HG03060 (cell line): ENCODE data around the gene LSM4.
"Not testable (repeated sequence)": the region's sequence is repeated elsewhere in the genome, so short reads cannot be mapped to it uniquely, and the experiment has no call there.

Source experiments
- ATAC-seq: cut with Tn5 transposase; IDR thresholded peaks from one replicate; pipeline ENCODE4 v1.9.1; 2021; ENCODE audit warnings: low read depth, moderate number of reproducible peaks; ENCODE audit not compliant: unreplicated experiment

LSM4 gene

DNA sequence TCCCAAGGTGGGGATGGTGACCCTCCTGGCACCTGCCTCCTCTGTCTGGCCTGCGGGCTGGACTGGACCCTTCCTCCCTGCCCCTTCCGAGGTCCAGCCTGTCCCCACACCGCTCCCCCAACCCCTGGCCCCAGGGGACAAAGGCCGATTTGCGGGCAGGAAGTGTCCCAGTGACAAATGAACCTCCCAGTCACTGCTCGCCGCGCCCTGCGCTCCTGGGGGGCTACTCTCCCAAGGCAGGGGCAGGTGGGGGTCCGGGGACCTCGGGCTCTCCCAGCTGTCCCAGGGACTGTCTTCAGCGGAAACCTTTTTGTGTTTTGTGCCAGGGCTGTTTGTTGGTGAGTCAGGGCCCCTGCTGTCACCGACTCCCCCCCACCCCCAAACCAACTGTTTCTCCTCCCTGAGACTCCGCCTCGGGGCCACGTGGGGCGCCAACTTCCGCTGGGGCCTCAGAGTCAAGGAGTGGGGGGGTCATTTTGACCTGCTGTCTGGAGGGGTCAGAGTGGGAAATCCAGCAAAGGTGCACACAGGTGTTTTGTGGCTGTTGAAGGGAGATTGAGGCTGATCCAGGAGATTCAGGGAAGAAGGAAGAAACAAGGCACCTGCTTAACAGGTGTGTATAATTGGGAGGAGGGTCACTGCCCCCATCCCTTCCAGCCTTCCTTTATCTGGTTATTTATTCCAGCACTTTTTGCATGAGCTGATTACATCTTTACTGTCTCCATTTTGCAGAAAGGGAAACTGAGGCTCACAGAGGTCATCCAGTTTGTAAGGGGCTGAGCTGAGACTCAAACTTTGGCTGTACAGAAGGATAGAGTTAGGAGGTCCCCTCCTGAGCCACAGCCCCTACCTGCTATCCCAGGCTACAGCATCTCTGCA, 18.4 kb upstream of the LSM4 start:
- ATAC-seq, result no peak

DNA sequence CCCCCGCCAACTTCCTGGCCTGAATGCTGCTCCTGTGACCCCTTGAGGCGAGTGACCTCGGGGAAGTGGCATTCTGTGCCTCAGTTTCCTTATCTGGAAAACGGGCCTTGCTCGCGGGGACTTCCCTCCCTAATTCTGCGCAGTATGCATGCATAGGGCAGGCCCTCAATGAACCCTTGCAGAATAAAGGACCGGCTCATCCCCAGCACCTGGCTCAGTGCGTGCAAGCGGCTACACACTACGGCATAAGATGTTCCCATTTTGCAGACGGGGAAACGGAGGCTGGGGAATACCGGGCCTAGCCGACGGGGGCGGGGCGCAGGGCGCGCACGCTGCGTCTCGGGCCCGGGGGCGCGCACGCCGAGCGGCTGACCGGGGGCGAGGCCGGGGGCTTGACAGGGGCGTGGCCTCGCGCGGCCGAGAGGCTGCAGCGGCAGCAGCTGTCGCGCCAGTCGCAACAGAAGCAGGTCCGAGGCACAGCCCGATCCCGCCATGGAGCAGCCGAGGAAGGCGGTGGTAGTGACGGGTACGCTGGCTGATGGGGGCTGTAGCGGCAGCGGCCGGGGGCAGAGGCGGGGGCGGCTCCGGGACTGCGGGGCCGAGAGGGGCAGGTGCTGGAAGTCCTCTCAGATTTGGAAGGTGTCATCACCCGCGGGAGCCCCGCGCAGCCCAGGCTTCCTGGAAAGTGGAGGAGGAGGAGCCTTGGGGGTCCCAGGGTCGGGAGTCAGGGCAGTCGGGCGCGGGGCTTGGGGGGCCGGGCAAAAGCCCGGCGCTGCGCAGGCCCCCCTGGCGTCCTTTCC, 17.5 kb upstream of the LSM4 start, which contains the start of gene PGPEP1:
PGPEP1 (plus strand) TSS at position 409 of the 800 bp plus-strand sequence; CDS start at position 493, 84 bp downstream.
- no peak for ATAC-seq

DNA sequence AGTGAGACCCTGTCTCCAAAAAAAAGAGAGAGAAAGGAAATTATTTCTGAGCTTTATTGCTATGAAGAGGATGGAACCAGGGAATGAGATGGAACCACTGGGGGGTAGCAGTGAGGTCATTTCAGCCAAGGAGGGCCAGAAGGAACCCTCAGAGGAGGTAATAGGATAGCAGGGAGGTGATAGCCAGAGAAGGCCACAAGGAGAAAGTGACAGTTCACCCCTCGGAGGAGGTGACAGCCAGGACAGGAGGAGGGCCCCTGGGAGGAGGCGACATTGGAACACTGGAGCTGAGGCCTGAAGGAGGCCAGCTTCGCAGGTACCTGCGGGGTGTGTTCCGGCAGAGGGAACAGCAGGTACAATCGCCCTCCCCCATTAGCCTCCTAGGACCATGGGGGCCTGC, 16.8 kb upstream of the LSM4 start:
- ATAC-seq, result no peak

DNA sequence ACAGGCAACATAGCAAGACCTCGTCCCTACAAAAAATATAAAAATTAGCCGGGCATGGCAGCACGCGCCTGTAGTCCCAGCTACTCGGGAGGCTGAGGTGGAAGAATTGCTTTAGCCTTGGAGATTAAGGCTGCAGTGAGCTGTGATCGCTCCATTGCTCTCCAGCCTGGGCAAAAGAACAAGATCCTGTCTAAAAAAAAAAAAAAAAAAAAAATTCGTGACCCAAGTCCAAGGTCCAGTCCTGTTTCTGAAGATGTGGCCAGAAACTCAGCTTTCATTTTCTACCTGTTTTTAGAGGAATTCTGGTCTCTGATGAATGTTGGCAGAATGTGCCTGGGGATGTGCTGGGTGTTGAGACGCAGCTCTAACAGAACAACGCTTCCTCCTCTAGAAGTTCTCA, 15.7 kb upstream of the LSM4 start:
- ATAC-seq, result no peak

DNA sequence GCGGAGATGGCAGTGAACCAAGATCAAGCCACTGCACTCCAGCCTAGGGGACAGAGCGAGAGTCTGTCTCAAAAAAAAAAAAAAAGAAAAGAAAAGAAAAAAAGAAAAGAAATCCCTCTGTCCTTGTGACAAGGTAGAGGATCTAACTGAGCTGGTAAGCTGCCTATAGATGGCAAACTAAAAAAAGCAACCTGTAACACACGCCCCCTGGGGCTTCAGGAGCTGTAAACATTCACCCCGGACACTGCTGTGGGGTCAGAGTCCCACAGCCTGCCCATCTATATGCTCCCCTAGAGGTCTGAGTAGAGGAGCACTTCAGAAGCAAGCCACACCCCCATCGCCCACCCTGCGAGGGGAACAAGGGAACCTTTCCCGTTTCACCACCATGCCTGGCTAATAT, 13.2 kb upstream of the LSM4 start:
- no peak for ATAC-seq

DNA sequence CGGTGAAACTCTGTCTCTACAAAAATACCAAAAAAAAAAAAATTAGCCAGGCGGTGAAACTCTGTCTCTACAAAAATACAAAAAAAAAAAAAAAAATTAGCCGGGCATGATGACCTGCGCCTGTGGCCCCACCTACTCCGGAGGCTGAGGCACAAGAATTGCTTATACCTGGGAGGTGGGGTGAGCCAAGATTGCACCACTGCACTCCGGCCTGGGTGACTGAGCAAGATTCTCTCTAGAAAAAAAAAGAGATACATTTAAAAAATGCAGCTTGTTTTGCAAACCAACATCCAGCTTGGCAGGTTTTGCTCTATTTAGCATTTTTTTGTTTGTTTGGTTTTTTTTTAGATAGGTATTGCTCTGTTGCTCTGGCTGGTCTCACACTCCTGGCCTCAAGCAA, 10.8 kb upstream of the LSM4 start:
- no peak for ATAC-seq

DNA sequence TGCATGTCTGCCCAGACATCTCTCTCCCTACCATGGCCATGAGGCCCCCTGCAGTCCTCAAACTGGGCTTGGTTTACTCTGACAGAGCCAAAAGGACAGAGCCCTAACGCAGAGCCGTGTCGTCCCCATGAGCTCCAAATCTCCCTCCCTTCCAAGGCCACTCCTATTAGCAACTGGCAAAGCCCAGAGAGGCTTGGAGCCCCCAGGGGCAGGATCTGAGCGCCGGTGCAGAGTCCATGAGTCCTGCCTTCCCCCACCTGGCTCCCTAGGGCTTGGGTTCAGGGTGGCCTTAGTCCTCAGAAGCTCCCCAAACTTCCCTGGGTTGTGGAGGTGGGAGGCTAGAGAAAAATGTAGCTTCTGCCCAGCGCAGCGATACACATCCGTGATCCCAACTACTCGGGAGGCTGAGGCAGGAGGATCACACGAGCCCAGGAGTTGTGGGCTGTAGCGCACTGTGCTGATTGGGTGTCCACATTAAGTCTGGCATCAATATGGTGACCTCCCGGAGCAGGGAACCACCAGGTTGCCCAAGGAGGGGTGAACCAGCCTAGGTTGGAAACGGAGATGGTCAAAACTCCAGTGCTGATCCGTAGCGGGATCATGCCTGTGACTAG, 10.1 kb upstream of the LSM4 start:
- no peak for ATAC-seq

DNA sequence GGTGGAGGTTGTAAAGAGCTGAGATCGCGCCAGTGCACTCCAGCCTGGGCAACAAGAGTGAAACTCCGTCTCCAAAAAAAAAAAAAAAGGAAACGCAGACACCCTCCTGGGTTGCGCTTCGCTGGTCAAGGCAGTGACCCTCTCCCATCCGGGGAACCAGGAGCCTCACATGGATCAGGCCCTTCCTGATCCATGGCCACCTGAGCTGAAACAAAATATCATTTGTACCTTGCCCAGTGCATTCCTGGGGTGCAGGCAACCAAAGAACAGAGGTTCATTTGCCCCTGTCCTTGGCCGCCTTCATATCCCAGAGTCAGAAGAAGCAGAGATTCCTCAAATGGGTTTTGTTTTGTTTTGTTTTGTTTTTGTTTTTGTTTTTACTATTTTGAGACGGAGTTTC, 8.0 kb upstream of the LSM4 start:
- ATAC-seq, result no peak

DNA sequence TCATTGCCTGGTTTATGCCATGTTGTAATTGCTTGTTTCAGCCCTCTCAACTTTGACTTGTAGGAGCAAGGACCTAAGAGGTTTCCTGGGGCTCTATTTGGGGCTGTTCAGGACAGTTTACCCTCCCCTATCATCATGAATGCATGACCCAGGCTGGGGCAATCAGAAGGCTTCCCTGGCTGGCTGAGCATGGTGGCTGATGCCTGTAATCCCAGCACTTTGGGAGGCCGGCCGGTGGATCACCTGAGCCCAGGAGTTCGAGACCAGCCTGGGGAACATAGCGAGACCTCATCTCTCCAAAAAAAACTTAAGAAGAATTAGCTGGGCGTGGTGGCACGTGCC, 6.1 kb upstream of the LSM4 start:
- ATAC-seq, result no peak

DNA sequence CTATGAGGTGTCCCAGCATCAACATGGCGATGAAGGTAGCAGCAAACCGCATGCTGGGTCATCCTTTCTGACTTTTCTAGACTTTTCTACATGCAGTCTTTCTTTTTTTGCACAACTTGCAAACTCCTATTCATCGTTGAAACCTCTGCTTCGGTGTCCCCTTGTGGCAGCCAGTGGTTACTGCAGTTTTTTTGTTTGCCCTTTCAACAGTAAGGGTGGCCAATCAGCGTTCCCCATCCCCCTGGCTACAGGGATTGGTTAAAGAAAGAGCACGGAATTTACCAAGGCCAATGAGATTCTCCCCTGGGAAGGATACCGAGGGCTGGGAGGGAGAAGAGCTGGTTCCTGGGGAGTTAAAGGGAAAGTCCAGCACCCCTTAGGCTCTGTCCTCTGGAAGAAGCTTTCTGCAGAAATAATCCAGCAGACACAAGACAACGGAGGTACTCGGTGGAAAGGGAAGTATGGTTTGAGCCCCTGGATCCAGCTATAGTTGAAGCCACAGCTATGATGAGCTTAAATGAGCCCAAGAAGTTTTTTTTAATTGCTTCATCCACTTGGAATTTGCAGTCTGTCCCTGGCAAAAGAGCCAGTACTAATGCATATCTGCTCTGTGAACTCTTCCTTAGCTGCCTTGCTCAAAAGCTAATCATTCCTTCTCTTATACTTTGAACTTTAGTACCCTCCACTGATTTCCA, 5.6 kb upstream of the LSM4 start:
- peak; percentile 79 for ATAC-seq

DNA sequence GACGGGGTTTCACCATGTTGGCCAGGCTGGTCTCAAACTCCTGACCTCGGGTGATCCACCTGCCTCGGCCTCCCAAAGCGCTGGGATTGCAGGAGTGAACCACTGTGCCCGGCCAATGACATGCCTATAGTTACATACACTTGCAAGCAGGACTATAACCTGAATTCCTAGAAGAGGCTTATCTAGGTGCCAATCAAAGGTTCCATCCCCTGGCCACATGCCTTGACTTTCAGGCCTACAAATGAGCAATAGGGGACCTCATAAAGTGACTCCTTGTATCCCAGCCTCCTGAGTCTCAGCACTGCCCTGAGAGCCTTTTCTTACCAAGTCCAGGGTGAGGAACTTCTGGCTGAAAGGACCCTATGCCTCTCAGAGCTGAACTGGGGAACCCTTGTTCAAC, 3.9 kb upstream of the LSM4 start:
- ATAC-seq, result no peak

DNA sequence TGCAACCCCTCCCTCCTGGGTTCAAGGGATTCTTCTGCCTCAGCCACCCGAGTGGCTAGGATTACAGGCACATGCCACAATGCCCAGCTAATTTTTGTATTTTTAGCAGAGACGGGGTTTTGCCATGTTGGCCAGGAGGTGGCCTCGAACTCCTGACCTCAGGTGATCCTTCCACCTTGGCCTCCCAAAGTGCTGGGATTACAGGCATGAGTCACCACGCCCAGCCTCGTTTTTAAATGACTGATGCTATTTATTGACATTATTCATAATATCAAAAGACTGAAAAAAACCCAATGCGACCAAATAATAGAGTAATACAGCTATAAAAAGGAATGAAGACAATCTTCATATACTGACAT, 1.5 kb upstream of the LSM4 start:
- not testable (repeated sequence) for ATAC-seq

DNA sequence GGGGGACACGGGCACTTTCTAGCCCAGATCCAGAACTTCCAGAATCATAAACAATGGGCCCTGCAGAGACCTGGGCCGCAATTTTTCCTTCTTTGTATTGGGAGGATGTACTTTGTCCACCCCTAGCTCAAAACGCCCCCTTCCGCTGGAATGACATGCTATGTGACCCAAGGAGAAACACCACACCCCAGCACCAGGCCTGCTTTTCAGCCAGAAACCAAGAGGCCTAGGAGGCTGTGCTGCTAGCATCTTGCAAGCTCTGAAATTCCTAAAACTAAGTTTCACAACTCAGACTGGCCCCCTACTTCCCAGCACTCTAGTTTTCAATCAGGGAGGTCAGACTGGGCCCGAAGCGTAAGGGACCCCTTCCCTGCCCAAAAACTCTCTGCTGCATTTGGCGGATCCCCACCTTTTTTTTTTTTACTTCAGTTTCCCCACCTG, 538 bp downstream of the LSM4 start:
- no peak for ATAC-seq

DNA sequence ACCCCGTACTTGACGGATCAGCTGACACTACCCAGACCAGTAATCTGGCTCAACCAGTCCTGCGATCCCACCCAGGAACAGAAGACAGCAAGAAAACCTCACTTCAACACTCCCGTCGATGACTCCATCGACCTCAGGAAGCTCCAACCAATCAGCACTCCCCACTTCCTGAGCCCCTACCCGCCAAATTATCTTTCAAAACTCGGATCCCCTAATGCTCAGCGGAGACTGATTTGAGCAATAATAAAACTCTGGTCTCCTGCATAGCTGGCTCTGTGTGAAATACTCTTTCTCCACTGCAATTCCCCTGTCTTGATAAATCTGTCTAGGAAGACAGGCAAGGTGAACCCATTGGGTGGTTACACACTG, 1.2 kb downstream of the LSM4 start:
- ATAC-seq, result no peak

DNA sequence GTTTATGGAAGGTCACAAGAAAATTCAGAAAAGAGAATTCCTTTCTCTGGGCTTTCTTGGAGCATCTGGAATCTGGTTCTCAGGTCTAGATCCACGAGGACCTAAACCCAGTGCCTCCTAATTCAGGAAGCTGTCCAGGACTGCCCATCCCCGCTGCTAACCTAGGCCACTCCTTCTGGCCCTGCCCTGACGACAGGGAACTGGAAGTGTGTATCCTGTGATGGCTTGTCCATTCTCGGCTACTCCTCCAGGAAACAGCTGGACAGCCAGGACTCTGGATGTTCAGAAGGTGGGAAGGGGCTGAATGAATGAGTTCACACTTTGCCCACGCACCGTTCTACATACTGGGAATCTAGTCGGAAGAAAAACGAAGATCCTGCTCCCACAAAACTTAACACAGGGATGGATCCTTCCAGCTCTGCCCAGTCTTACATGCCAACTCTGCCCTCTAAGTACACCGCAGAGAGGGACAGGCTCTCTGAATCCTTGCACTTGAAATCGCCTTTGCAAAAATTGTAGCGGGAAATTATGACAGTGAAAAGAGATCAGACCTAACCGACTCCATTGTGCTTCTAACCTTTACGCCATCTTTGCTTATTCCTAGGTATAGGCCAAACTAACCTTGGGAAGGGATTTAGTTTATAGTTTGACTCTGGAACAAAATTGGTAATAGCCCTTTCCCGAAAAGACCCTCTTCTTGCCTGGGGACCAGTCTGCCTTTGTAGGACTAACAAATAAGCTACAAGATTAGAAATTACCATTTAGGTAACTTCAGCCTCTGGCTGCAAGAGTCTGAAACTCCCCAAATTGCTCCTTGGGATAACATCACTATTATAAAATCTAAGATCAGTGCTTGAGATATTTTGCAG, 1.8 kb downstream of the LSM4 start:
- ATAC-seq, result no peak

DNA sequence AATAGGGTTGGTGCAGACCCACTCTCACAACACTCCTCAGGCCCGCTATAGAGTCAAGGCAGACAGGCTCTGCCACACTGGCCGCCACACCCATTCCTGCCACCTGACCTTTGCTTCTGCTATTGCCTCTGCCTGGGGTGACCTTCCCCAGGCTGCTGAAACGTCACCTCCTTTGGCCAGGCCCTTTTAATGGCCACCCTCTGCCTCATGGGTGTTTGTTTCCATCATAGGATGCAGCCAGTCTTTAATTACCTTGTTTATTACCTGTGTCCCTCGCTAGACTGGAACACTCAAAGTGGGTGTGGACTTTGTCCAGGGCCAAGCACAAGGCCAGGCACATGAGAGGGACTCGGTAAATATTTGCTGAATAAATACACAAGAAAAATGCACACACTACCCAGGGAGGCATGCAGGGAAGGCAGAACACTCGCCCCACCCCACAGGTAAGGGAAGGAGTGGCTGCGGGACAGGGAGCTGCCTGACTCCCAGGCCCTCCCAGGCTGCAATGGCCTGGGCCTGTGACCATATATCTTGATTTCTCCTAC, 3.2 kb downstream of the LSM4 start:
- ATAC-seq, result no peak

DNA sequence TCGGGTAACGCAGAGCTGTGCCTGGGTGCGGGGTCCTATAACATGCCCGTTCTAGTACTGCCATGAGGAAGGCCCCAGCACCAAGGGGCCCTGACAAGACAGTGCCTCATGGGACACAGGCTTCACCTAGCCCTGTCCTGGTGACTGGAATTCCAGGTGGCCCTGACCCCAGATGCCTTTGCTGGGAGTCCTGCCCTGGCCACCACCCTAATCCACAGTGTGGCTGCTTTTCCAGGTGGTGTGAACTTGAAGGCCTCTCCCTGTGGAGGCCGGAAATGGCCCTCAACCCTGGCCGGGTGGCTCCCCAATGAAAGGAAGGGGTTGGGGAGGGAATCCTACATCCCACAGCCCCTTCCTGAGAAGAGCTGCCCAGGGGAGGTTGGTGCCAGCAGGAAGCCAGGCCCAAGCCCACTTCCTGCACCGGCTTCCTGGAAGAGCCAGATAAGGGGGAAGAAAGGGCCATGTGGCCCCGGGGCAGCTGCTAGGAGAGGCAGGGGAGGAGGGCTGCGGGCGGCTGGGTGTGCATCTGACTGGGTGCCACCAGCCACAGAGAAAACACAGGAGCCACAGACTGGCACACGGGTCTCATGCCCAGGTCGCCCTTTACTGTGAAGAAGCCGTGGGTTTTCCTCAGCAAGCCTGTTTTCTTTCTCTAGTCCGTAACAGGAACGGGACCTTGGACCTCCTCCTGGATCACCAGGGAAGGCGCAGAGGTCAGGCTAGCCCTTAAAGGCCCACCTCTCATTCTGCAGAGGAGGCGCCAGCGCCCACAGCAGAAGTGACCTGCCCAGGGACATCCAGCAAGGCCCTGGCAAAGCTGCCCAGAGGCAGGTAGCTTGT, 4.7 kb downstream of the LSM4 start:
- no peak for ATAC-seq

DNA sequence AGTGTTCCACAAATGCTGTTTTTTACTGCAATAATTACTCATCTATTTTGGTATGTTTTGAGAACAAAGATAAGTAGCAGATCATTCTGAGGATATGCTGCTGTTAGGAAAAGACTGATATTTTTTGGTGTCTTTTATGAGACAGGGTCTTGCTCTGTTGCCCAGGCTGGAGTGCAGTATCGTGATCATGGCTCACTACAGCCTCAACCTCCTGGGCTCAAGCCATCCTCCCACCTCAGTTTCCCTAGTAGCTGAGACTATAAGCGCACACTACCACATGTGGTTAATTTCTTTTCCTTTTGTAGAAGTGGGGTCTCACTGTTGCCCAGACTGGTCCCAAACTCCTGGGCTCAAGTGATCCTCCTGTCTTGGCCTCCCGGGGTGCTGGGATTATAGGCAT, 9.5 kb downstream of the LSM4 start:
- no peak for ATAC-seq

DNA sequence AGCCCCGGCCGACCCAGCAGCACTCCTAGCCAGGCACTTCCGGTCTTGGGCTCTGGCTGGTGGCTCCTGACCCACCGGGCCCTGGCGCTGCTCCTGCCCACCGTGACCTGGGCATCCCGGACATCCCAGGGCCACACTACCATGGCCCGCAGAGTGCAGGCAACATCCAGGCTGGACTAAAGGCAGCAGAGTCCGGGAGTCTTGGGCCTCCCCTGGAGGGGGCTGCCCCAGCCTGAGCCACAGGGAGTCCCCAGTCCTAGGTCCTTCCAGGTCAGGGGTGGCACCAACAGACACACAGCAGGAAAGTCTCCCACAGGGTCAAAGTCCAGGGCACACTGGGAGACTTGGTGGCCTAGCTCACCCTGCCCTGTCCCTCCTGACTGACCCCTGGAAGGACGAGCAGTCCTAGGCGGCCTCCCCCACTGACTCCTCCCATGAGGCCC, 10.8 kb downstream of the LSM4 start:
- ATAC-seq, result no peak
